ENCODE data around the gene PTPN14.
"Not testable (repeated sequence)": the region's sequence is repeated elsewhere in the genome, so short reads cannot be mapped to it uniquely, and the experiment has no call there.

The PTPN14 gene

DNA sequence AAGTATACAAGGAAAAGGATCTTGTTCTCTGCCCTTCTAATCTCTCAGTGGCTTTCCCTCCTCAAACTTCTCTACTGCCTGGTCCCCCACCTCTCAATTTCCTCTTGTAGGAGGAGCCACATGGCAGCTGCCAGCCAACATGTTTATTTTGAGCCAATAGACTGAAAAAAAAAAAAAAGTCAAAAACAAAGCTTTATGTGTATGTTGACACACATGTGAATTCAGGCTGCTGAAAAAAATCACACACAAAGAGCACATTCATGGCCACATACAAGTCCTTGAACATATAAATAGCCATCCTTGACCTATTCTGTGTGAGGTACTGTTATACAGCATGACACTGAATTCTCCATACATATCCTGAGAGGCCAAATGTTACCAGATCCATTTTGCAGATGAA is 3.7 kb downstream of the PTPN14 start:
- DNase-seq, result no peak
- in situ Hi-C loops (cut with MboI; ENCODE audit: low pct_unique_long_range_greater_than_20kb, low sequenced_read_pairs), result no loop called here

GRCh38 chr1:214546886-214547641 is 4.3 kb downstream of the PTPN14 start:
- in situ Hi-C loops (cut with MboI; ENCODE audit: low pct_unique_long_range_greater_than_20kb, low sequenced_read_pairs), result no loop called here
- DNase-seq, result no peak

GRCh38 chr1:214546084-214546483 is 5.3 kb downstream of the PTPN14 start:
- in situ Hi-C loops (cut with MboI; ENCODE audit: low pct_unique_long_range_greater_than_20kb, low sequenced_read_pairs), result no loop called here
- no peak for DNase-seq

GRCh38 chr1:214545293-214545692 is 6.1 kb downstream of the PTPN14 start:
- no peak for DNase-seq
- in situ Hi-C loops (cut with MboI; ENCODE audit: low pct_unique_long_range_greater_than_20kb, low sequenced_read_pairs), result no loop called here

GRCh38 chr1:214544791-214545190 is 6.6 kb downstream of the PTPN14 start:
- peak; percentile 28 for DNase-seq

DNA sequence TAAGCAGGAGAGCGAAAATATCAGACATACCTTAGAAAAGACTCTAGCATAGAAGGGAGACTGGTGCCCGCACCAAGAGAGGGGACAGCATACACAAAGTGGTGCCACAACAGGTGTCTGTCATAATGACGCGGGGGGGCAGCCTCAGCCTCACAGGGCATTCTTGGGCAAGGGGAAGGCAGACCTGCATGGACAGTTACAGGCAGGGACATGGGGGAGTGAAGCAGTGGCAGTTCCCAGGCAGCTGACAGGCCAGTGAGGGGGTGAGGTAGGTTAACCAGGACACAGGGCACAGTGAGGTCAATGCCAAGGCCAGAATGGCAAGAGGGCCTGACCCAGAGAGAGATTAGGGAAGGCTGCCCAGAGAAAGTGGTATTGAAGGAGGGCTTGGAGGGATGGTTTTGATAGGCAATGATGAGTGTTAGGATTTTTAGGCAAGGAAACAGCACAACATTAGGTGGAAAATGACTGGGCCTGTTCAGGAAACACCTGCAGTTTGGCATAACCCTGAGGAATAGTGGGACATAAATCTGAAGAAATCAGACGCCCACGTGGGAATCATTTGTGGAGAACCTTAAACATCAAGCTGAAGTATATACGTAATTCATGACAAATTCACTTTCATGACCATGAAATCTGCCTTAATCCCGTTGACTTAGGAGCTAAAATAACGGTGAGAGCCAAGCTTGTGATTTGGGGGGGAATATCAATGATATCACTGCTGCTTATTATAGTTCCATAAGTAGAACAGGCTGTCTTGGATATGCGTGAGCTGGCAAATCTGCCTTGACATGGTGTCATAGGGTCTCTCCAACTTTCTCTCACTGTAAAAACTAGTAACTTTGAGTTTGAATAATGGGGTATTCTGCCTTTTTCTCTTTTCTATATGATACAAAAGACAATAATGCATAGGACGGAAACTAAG is 8.9 kb downstream of the PTPN14 start:
- in situ Hi-C loops (cut with MboI; ENCODE audit: low pct_unique_long_range_greater_than_20kb, low sequenced_read_pairs), result no loop called here
- no peak for DNase-seq

More at GRCh38 chr1:214544791-214545190, 6.6 kb downstream of the PTPN14 start:
- in situ Hi-C loops (cut with MboI; ENCODE audit: low pct_unique_long_range_greater_than_20kb, low sequenced_read_pairs), result no loop called here

GRCh38 chr1:214541693-214542092 is 9.7 kb downstream of the PTPN14 start:
- no peak for DNase-seq
- in situ Hi-C loops (cut with MboI; ENCODE audit: low pct_unique_long_range_greater_than_20kb, low sequenced_read_pairs), result no loop called here

- DNase-seq, result no peak
- in situ Hi-C loops (cut with MboI; ENCODE audit: low pct_unique_long_range_greater_than_20kb, low sequenced_read_pairs), result no loop called here
These were observed 10.2 kb downstream of the PTPN14 start for GRCh38 chr1:214541206-214541605.

- no peak for DNase-seq
- in situ Hi-C loops (cut with MboI; ENCODE audit: low pct_unique_long_range_greater_than_20kb, low sequenced_read_pairs), result no loop called here
These were observed 11.1 kb downstream of the PTPN14 start for GRCh38 chr1:214540324-214540723.

GRCh38 chr1:214538496-214538895 is 12.9 kb downstream of the PTPN14 start:
- no peak for DNase-seq
- in situ Hi-C loops (cut with MboI; ENCODE audit: low pct_unique_long_range_greater_than_20kb, low sequenced_read_pairs), result no loop called here

DNA sequence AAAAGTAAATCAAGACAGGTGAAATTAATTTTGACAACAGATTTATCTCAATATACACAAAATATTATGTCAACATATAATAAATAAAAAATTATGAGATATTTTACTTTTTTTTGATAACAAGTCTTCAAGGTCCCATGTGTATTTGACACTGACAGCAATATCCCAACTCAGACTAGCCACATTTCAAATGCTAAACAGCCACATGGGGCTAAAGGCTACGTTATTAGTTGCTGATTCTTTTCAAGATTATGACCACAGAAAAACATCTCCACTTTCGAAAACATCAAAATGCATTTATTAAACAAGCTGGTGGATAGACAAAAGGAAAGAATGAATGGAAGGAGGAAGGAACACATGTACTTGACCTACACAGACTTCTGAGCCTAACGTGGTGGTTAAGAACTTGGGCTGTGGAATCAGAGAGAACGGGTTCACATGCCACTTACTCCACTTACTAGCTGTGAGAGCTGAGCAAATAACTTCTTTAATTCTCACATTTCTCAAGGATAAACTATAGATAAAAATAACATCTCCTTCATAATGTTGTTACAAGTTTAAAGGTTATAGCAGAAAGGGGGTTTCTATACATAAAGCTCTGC is 13.4 kb downstream of the PTPN14 start:
- in situ Hi-C loops (cut with MboI; ENCODE audit: low pct_unique_long_range_greater_than_20kb, low sequenced_read_pairs), result no loop called here
- no peak for DNase-seq

GRCh38 chr1:214537219-214537618 is 14.2 kb downstream of the PTPN14 start:
- in situ Hi-C loops (cut with MboI; ENCODE audit: low pct_unique_long_range_greater_than_20kb, low sequenced_read_pairs), result no loop called here
- no peak for DNase-seq

DNA sequence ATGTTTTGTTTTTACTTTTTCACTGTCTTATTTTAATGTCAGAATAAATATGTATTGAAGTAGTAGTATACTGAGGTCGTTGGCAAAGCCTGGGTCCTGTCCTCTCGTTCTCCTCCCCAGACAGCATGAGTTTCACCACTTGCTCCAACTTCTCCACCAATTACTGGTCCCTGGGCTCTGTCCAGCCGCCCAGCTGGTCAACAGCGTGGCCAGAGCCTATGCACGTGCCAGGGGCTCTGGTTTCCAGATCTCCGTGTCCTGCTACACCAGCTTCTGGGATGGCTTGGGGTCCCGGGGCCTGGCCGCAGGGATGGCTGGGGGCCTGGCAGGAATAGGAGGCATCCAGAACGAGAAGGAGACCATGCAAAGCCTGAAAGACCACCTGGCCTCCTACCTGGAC is 19.3 kb downstream of the PTPN14 start:
- in situ Hi-C loops (cut with MboI; ENCODE audit: low pct_unique_long_range_greater_than_20kb, low sequenced_read_pairs), result no loop called here

GRCh38 chr1:214525535-214526019 is 25.8 kb downstream of the PTPN14 start:
- DNase-seq, result peak; percentile 9
- in situ Hi-C loops (cut with MboI; ENCODE audit: low pct_unique_long_range_greater_than_20kb, low sequenced_read_pairs), result no loop called here

More for the DNA sequence above, 19.3 kb downstream of the PTPN14 start:
- no peak for DNase-seq

DNA sequence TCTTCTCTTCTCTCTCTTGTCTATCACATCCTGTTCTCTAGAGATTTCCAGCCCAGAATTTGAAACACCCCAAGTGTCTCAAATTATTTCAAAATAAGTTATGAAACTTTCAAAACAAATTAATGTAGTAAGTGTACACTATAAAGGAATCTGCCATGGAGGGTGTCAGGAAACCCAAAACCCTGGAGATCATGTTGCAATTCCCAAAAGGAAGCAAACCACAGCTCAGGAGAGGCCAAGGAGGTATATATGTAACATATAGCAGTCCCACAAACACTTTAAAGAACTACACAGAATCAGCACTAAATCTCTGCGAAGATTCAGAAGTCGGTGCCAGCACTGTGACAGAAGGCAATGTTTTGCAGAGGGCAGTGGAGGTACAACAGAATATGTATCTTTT is 26.6 kb downstream of the PTPN14 start:
- in situ Hi-C loops (cut with MboI; ENCODE audit: low pct_unique_long_range_greater_than_20kb, low sequenced_read_pairs), result no loop called here
- DNase-seq, result no peak

- DNase-seq, result no peak
These were observed 28.1 kb downstream of the PTPN14 start for GRCh38 chr1:214523124-214523824.

GRCh38 chr1:214521458-214521857 is 29.9 kb downstream of the PTPN14 start:
- in situ Hi-C loops (cut with MboI; ENCODE audit: low pct_unique_long_range_greater_than_20kb, low sequenced_read_pairs); DNase-seq: not testable (repeated sequence)

More at GRCh38 chr1:214523124-214523824, 28.1 kb downstream of the PTPN14 start:
- in situ Hi-C loops (cut with MboI; ENCODE audit: low pct_unique_long_range_greater_than_20kb, low sequenced_read_pairs), result no loop called here

DNA sequence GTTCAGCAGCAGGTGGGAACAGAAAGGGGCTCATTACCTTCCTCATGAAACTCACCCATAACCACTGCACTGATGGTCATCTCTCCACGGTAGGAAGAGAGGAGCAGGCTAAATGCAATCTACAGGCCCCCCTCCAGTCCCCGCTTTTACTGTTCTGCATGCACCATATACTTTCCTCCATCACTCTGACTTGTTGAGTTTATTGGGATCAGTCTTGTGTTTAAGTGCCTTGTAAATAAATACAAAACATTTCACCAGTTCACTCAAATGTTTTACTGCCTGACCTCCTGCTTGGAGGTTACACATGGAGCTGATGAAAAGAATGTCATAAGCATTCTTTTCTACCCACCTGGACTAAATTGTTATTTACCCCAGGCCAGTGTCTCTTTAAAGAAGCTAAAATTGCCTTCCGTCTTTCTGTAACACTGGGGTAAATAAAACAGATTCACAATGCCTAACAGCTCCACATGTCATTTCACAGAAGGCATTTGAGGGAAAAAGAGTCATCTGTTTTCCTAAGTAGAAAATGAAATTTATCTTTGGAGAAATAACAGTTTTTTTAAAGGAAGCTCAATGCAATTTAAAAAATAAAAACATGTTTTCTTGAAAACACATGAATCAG is 30.7 kb downstream of the PTPN14 start:
- no peak for DNase-seq
- in situ Hi-C loops (cut with MboI; ENCODE audit: low pct_unique_long_range_greater_than_20kb, low sequenced_read_pairs), result no loop called here

DNA sequence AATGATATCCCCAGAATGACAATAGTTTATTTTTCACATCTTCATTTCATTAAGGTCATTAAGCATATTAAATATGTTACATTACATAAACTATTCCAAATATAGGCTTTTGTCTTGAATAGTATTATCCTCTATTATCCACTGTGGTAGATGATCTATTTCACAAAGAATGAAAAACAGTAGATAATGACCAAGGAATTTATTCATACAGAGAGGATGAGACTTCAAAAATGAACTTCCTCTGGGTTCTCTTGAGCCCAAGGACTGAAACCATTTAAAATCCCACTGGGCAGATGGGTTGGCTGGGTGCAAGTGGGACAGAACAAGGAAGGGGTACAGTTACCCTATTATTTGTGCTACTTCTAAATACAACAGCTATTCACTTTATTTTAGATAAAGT is 33.0 kb downstream of the PTPN14 start:
- in situ Hi-C loops (cut with MboI; ENCODE audit: low pct_unique_long_range_greater_than_20kb, low sequenced_read_pairs), result no loop called here
- DNase-seq, result no peak

Measured in KBM-7 (cell line).